GM21447 (cell line): ENCODE measurements around the gene KSR2.
A peak's percentile ranks its signal among the peaks of the same experiment; 100 is the strongest.
"Not testable (repeated sequence)": the region's sequence is repeated elsewhere in the genome, so short reads cannot be mapped to it uniquely, and the experiment has no call there.

Source experiments
- ATAC-seq: cut with Tn5 transposase; IDR thresholded peaks from one replicate; pipeline ENCODE4 v1.9.1; 2021; ENCODE audit not compliant: unreplicated experiment

Gene KSR2

DNA sequence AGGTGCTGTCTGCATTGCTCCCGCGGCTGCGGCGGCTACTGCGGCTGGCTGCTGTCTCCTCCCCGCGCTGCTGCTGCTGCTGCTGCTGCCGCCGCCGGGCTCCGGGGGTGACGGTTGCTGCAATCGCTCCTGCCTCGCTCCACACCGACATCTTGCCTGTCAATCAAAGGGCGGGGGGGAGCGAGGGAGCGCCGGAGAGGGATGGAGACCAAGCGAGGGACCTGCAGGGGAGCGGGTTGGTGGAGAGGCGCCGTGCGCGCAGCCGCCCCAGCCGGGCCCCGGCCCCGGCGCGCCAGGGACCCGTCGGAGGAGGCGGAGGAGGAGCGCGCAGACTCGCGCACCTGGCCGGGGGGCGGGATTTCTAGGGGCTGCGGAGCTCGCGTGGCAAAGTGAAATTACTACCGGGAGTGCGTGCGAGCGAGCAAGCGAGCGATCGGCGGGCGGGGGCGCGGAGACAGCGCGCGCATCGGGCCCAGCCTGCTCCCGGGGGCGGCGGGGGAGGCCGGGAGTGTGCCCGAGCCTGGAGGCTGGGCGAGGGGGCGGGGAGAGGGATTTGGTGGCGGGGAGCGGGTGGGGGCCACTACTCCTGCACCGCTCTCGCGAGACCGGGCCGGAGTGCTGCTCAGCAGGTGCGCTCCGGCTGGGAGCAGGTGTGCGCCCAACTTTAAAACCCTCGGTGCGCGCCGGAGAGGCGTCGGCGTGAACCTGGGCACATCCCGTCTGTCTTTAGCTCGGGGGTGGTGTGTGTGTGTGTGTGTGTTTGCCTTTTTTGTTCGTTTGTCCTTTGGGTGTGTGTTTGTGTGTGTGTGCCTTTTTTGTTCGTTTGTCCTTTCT, at the start of gene KSR2:
TSS of gene KSR2 (minus strand) at position 165 of the 834 bp plus-strand sequence. CDS start 735 bp downstream, outside the sequence.
- peak; percentile 51 for ATAC-seq

DNA sequence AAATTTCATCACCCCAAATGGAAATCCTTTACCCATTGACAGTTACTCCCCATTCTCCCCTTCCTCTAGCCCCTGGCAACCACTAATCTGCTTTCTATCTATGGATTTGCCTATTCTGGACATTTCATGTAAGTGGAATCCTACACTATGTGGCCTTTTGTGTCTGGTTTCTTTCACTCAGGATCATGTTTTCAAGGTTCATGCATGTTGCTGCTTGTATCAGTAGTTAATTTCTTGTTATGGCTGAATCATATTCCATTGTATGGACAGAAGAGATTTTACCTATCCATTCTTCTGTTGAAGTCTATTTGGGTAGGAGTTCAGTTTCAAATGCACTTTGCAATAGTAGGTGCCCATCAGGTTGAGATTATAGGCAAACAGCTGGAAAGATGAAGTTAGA, 49.1 kb upstream of the KSR2 start:
- ATAC-seq, result no peak

DNA sequence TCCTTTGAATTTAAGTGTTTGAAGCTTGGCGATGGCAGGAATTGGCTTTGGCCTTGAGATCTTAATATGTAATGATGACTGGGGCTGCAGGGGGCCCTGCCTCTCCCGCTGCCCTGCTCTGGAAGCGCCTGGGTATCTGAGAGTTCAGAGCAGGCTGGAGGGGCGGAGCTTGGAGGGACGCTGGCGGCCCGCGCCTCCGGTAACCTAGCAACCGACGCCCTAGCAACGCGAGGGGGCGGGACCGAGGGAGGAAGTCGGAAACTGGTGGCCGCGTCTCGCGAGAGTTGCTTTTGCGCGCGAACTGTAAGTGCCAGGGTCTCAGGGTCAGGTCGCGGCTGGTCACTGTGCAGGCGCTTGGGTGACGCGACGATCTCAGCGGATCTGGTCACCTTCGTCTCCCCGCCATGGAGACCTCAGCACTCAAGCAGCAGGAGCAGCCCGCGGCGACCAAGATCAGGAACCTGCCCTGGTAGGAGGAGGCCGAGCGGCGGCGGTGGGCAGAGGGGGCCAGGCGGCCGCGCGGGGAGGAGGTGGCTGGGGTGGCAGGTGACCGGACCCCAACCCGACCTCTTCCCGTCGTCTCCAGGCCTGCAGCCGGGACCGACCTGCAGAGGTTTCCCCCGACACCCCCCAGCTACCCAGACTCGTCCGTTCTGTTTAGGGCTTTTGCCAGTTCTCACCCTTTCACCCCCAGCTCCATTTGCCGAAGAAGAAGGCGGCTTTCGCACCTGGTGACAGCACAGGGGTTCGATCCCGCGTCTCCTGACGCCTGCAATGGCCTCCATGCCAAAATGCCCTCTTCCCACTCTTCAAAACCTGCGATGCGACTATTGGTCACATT, 47.9 kb upstream of the KSR2 start, which contains the start of gene RFC5:
TSS of gene RFC5 (plus strand) at position 280 of the 841 bp plus-strand sequence. CDS start at position 405, 125 bp downstream.
- peak; percentile 98 for ATAC-seq

DNA sequence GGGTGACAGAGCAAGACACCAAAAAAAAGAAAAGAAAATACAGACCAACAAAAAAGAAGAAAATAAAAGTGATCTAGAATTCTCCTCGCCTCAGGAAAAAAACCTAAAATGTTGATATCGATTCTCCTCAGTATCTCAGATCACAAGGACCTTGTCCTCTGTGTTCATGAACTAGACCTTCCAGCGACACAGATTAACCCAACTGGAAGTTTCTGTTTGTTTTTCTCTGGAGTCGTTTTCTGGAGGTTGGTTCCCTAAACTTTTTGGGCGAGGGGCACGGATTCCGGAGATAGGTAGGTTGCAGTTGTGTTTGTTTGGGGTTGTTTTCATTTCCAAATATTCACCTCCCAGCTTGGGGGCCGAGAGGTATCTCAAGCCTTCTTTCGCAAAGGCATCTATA, 47.2 kb upstream of the KSR2 start:
- no peak for ATAC-seq

DNA sequence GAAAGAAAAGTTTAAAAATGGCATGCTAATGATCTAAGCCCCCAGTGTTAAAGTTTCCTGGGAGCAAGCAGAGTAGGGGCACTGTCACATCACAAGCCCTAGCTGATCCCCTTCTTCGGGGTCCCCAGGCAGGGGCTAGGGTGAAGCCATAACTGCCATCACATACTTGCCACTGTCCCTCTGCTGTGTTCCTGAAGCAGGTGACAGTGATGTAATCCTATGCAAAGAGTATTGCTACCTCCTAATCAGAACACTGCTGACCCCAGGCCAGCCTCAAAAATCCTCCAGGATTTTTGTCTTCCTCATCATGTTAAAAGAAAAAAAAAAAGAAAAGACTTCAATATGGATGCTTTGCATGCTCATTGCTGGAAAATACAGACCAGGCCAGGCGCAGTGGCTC, 46.5 kb upstream of the KSR2 start:
- no peak for ATAC-seq

DNA sequence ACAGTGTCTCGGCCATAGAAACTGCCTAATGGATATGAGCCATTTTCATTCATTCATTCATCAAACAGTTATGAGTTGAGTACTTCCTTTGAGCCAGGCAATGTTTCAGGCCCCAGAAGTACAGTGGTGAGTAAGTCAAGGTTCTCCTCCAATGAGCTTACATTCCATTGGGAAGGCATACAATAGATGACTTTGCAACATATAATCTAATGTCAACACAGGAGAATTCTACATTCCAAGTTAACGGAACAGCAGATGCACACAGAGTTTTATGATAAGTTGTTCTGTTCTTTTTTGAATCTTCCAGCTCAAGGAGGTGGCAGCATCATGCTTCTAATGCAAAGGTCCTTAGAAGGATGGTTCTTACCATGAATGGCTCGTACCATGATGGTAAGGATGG, 44.5 kb upstream of the KSR2 start:
- ATAC-seq, result no peak

DNA sequence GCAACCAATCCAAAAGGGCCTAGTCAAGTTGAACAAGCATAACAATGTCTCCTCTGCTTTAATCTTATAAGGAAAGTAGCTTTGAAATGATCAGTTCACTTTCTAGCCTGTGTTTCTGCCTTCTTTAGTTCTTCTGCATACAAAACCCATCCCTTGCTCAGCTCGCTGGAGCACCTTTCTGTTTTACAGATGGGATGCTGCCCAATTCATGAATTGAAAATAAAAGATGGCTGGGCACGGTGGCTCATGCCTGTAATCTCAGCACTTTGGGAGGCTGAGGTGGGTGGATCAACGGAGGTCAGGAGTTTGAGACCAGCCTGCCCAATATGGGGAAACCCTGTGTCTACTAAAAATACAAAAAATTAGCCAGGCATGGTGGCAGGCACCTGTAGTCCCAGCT, 43.2 kb upstream of the KSR2 start:
- no peak for ATAC-seq

DNA sequence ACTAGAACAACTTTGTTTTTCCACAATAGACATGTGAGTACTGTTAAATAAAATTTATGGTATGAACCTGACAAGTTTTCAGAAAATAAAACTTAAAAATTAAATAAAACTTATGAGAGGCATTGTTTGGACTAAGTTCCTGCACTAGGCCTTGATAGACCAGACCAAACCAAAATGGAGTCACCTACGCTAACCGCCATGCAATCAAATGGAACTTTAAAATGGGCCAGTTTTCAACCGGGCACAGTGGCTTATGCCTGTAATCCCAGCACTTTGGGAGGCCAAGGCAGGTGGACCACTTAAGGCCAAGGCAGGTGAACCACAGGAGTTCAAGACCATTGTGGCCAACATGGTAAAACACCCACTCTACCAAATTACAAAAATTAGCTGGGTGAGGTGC, 42.6 kb upstream of the KSR2 start:
- ATAC-seq, result no peak

DNA sequence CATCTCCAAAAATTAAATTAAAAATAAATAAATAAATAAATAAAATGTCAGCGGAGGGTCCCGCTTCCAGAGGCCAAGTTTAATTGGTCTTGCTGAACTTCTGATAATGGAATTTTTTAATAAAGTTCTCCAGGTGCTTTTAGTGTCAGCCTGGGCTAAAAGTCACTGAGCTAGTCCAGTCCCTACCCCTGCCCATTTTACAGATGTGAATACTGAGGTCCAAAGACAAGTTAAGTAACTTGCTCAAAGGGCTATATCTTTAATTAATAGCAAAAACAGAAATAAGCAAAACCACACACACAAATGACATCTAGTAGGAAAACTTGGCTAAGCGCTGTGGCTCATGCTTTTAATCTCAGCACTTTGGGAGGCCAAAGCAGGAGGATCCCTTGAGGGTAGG, 42.1 kb upstream of the KSR2 start:
- ATAC-seq, result no peak

DNA sequence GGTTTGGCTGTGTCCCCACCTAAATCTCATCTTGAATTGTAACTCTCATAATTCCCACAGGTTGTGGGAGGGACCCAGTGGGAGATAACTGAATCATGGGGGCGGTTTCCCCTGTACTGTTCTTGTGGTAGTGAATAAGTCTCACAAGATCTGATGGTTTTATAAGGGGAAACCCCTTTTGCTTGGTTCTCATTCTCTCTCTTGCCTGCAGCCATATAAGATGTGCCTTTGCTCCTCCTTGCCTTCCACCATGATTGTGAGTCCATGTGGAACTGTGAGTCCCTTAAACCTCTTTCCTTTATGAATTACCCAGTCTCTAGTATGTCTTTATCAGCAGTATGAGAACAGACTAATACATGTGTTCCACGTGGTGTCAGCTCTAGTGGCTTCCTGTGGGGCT, 31.0 kb upstream of the KSR2 start:
- not testable (repeated sequence) for ATAC-seq

DNA sequence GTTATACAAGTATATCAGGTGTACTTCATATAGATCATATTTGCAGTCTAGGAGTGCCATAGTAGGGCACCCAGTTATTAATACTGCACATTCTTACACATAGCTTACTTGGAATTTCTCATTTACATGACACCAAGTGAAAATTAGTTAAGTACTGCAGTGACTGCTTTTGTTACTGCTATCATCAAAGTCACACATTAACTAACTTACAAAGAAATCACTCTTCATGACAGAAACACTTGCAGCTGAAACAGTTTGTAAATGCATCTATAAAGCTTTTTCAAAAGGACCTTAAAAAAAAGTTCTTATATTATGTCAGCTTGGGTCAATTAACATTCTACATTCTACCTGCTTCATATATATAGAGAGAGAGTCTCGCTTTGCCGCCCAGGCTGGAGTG, 29.9 kb upstream of the KSR2 start:
- ATAC-seq, result no peak

DNA sequence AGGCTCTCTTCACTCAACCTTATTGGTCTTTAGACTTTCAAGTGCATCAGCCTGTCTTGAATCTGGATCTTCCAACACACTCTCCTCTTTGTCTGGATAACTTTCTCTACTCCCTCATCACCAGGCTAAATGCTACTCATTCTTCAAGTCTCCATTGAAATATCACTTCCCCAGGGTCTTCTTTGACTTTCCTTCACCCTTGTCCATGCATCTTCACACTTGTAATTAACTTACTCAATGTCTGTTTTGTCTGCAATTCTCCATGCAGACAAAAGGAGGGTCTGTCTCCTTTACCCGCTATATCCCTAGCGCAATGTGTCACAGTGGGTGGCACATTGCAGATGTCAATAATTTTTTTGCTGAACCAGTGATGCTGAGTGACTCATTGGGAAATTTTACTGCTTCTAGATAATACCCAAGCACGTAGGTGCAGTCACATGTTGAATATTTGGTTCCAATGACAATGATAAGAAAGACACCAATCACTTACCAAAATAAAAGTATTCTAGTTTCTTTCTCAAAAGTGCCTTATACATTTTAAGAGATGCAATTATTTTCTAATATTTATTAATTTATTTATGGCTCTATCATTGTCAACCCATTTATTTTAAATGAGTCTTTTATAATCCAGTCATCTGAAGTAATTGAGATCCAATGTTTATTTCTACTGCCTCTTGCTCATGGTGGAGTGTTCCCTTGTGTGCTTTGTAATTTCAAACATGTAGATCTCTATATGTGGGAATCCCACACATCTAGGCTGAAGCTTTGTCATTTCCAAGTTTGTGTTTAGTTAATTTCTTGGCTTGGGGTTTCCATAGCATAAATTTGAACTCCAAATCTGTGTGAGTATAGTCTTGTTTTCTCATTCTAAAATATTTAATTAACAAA, 26.0 kb upstream of the KSR2 start:
- ATAC-seq, result no peak

DNA sequence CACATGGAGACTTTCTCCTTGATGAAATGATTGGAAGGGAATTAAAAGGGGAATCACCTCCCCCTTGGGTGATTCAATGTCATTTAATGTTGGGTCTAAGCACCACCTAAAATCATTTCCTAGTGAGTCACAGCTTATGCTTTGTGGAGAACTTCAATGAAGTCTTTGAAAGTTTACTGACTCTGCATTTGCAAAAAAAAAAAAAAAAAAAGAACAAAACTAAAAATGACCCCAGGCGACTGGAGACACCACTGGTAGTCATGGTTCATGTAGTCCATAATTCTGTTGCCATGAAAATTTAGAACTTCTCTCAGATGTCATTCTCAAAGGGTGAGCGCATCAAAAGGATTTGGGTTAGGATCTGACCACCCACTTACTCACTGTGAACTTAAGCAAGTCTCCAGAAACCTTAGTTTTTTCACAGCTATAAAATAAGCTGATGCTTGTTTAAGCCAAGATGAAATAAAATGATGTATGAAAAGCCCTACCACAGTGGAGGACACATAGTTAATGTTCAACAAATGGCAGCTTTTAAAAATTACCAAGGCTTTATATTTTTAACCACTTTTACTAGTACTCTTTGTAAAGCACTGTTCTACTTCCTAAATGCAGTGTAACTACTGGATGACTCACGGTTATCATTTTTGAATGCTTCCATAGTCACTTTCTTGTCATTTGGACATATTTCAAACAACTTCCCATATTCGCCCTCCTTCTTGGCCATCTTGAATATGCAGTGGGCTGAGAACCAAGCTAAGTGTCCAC, 18.1 kb upstream of the KSR2 start:
- ATAC-seq, result no peak

DNA sequence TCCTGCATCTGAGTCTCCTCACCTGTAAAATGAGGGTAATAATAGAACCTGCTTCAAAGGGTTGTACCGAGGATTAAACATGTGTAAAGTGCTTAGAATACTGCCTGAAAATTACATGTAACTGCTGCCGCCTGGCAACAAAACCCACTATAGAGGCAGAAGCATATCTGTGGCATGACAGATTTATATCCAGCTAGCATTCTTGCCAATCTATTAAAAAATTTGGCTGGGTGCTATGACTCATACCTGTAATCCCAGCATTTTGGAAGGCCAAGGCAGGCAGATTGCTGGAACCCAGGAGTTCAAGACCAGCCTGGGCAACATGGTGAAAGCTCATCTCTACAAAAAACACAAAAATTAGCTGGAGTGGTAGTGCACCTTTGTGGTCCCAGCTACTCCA, 16.4 kb upstream of the KSR2 start:
- no peak for ATAC-seq

DNA sequence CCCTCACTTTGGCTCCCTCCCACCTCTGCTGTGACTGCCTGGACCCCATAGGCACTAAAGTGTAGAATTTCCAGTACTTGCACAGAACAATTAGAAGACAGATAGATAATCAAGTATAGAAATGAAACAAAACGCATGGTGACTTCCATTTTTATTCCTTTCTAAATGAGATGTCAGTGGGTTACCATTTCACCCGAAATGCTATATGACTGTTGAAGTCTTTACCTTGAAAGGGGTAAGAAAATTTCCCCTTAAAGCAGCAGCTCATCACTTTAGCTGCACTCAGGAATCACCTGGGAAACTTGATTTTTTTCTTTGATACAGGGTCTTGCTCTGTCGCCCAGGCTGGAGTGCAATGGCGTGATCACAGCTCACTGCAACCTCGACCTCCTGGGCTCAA, 12.5 kb upstream of the KSR2 start:
- ATAC-seq, result no peak

DNA sequence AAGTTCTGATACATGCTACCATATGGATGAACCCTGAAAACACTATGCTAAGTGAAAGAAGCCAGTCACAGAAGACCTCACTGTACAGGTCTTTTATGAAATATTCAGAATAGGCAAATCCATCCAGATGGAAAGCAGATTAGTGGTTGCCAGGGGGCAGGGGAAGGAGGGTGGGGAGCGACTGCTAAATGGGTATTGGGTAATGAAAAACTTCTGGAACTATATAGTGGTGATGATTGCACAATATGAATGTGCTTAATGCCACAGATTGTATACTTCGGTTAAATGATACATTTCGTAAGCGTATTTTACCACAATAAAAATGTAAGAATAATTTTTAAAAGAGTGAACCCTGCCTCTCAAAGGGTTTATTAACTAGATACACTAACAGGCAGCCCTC, 11.8 kb upstream of the KSR2 start:
- ATAC-seq, result no peak

DNA sequence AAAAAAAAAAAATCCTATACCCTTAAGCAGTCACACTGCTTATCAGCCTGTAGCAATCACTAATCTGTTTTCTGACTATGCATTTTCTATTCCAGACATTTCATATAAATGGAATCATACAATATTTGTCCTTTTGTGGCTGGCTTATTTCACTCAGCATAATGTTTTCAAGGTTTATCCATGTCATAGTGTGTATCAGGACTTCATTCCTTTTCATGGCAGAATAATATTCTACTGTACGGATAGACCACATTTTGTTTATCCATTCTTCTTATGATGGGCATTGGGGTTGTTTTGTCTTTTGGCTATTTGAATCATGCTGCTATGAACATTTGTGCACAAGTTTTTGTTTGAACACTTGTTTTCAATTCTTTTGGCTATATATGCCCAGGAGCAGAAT, 8.6 kb upstream of the KSR2 start:
- no peak for ATAC-seq

DNA sequence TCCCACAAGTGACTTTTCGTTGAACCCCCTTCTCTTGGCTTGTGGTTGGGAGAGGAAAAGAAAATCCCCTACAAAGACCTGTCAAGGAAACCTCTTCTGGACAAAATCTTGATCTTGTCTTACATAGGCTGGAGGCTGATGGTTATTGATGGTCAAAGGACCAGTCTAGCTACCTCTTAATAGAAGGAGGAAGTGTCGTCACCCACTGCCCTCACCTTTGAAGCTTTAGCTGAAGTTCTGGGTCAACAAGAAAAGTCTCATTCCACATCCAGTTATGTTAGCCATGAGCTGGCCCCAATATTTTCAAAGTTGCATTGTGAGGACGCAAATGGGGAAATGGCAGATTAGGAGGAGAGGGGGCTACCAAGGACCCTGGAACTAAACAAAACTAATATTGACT, 6.2 kb upstream of the KSR2 start:
- ATAC-seq, result no peak

DNA sequence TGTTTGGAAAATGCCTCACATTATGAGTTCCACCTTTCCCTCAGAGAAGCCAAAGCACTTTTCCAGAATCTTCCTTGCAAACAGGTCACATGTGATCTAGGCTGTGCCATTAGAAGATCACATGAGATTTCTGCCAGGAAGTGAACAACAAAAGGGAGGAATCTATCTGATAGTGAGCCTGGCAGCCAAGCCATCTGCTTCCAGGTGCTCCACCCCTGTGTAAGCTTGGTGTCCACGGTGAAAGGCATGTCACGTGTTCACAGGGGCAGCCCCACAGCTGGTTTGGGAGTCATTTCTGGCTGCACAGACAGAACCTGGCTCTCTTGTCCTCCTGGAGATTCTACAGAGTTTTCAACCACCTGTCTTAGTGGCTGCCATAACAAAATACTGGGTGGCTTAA, 3.5 kb upstream of the KSR2 start:
- ATAC-seq, result no peak

DNA sequence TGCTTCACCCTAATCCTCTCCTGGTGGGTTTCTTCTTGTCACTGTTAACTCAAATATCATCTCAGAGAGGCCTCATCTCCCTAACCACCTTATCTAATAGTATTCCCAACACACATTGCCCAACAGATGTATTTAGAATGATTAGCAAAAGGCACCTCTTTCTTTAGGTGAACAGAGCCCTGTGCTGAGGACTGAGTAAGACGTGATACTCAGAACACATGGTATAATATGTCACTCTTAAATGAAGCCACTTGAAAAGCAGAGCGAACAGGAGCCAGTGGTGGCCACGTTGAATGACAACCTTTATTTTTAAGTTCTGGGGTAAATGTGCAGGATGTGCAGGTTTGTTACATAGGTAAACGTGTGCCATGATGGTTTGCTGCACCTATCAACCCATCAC, 1.5 kb upstream of the KSR2 start:
- ATAC-seq, result no peak
